Posterior cingulate gyrus (tissue), 11 donors: Measurements from ENCODE around the gene FAM72A.
"Not testable (repeated sequence)": the region's sequence is repeated elsewhere in the genome, so short reads cannot be mapped to it uniquely, and the experiment has no call there.

Experiments
- DNase-seq, 10 donors: peaks; one replicate each; pipeline versions ENCODE4 v3.0.0 to v3.0.0-alpha.2; 2020 to 2021; ENCODE audit warnings: mixed read lengths in 3 of 10
- intact Hi-C: fragments of 100-400 bp; cut with DNase I; formaldehyde crosslinking; loops from one replicate; pipeline ENCODE4 v1.15.1; 2023

FAM72A gene

DNA sequence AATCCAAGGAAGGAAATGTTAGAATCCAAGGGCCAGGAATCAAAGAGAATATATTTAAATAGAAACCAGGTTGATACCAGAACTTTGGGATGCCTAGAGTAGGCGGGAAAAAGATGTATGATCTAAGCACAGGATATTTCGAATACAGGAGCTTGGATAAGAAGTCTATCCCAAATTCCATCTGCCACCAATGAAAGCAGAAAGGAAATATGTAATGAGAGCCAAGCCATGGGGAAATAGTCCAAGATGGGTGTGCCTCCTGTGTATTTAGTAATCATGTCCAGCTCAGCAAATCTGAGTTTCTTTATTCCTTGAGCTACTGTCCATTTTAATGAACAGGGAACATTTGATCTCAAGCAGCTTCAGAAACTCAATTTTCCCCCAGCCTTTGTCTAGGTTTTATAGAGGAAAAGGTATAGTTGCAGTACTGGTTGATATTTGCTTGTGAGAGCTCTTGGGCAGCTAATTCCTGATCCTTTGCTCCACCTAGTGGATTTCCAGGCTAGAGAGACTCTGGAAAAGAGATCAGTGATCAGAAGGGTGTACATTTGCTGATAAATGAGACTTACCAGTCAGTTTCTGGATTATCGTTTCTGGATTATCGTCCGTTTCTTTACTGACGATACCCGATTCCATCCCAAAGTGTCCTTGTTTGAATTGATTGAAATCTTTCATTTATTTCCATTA is 28.3 kb downstream of the FAM72A start:
- DNase-seq, intact Hi-C loops: not testable (repeated sequence)

DNA sequence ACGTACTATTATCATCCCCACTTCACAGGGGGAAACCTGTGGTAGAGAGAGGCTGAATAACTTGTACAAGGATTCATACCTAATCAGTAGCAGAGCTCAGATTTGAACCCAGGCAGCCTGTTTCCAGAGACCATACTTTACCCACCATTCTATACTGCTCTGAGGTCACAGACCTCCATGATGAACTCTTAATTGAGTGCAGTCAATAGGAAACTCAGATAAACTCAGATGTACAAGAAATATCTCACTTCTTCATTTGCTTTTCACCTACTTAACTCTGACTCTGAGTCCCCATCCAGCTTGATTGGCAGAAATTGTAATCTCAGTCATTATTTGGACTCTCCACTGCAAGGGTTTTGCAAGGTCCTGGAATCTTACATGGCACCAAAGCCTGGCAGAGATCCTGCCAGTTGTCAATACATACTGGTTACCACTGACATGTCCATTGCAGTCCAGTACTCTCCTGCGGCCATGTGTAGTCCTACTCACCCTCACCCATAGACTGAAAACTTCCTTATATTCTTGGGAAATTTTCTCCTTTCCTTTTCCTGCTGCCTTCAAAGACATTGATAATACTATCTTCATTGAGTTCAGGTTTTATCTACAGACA is 29.4 kb downstream of the FAM72A start:
- DNase-seq, intact Hi-C loops: not testable (repeated sequence)

DNA sequence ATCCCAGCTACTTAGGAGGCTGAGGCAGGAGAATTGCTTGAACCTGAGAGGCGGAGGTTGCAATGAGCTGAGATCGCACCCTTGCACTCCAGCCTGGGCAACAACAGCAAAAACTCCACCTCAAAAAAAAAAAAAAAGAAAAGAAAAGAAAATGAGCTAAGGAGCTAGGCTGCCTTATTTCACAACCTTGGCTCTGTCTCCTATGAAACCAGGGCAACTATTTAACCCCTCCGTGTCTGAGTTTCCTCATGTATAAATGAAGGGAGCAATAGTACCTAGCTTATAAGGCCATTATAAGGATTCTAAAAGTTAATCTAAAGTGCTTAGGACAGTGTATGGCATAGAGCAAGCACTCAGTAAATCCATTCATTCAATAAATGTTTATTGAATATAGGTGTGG is 32.8 kb downstream of the FAM72A start:
- intact Hi-C loops, DNase-seq: not testable (repeated sequence)

DNA sequence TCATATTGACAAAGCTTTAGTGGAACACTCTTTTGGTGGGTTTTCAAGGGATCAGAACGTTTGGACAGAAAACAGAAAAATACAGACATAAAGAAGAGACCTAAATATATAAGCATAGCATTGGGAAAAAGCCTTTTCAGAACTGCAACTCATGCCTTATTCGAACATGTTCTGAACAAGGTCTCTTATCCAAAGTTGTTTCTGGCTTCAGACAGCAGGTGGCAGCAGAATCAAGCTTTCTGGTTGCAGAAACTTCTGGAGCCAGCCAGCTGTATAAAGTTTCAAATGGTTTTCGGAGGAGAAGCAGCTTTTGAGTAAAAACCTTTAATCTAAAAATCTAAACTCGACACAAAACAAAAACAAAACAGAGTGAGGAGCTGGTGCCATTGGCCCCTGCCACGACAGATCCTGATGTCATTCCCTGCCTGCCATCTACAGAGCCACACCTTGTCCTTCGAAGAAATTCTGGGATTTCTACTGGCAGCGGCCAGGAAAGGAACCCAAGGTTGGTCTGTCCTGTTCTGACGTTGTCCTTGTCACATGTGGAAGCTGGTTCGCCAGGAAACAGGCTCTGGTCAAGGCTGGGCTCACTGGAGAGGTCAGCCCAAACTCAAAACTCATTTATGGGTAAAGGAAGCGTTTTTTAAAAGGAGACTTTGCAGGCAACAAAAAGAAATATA is 35.1 kb downstream of the FAM72A start:
- intact Hi-C loops, DNase-seq: not testable (repeated sequence)

DNA sequence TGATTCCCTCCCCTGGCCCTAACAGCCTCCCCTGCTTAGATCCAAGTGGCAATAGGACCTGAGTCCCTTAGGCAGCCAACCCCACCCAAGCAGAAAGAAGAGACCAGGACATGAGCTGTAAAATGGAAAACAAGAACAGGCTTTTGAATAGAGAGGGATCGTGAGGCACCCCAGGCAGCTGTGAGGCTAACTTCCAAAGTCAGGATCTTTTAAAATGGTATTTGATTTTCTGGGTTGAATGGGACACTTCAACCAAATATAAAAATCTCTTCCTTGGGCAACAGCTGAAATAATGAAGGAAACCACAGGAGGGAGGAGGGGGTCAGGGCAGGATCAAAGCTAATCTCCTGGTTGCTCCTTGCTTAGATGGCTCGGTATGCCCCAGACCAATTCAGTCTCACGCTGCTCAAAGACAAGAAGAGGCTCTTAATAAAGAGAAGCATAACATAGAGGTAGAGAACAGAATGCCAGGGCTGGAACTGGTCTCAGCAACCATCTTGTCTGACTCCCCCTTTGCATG is 56.8 kb downstream of the FAM72A start:
- DNase-seq: no peak
- intact Hi-C loops: no loop called here

DNA sequence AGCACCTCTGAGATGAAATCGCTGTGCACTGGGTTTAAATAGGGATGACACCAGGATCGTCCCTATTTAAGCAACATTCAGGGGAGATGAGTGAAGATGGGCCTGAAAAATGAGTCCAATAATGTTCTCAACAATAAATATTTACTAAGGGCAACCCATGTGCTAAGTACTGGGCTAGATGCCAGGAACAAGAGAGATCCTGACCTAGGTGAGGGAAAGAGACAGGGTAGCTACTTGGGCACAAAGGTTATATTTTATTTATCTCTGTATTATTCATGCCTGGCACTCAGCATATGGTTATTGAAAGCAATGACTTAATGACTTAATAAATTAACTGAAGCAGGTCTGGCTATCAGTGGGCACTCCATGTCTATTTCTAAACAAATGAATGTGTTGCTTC is 58.0 kb downstream of the FAM72A start:
- intact Hi-C loops: no loop called here

DNA sequence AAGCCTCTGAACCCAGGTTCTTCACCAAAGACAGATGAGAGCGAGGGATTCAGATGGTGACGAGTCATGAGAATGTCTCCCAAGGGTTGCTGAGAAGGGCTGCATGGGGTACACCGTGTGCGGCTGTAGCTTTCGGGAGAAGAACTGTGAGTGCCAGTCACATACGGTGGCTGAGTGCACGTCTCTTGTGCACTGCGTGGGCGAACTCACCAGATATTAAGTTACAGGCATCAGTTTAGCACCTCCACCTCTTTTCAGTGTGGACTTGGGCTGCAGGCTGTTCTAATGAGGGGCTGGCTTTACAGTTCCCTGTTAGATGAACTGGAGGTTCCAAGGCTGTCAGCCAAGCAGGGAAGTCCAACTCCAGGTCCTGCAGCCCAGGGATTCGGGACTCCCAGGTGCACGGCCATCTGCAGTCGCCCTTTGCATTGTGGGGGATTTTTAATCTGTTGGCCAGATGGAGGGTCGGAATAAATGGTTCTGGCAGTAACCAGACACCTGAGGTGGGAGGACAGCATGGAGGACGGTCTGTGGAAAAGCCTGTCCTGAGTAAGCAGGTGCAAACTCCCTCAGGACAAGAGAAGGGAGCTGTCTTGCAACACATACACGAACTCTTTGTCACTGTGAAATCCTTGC is 59.0 kb downstream of the FAM72A start:
- intact Hi-C loops: no loop called here
- no peak for DNase-seq

More for the DNA sequence above, 58.0 kb downstream of the FAM72A start:
- DNase-seq: no peak

DNA sequence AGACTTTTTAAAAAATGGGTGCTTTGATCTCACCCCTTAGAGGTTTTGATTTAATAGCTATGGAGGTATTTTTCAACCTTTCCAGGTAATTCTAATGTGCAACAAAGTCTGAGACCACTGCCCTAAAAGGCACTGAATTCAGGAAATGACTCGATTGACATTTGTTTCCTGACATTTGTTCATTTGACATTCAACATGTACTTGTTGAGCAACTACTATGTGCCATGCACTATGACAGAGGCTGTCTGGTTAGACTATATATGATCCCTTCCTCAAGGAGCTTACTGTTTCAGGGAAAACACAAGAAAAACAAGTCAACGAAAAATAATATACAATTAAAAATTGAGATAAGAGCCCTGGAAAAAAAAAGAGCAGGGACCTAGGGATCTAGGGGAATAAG is 59.9 kb downstream of the FAM72A start:
- no peak for DNase-seq
- intact Hi-C loops: no loop called here

DNA sequence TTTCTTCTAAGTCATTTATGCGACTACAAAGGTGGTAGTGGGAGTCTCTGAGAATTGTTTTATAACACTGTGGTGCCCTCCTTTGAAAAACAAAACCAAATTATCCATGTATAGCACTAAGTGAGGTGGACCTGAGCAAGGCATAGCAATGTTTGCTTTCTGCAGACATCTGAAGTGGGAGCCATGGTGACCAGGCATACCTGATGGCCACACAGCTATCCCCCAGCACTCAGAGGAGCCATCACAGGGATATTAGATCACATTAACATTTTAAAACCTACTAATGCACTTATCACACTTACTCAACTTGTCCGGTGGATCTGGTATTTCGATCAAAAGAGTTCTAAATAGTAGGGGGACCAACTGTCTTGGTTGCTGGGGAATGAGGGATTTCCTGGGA is 60.6 kb downstream of the FAM72A start:
- intact Hi-C loops: no loop called here

DNA sequence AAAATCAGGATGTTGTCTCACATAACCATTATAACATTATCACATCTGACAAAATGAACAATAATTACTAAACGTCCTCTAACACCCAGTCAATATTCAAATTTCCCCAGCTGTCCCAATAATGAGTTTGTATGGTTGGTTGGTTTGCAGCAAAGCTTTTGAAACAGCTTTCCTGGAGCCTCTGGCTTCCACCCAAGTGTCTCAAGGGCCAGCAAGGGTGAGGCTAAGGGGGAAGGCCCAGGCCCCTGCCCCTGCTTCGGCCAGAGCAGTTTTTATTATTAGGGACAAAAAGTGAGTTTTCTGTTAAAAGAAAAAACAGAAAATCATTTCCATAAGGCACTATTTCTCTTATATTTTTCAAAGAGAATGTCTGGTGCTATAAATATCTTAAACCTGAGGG is 66.4 kb downstream of the FAM72A start:
- DNase-seq: no peak
- intact Hi-C loops: no loop called here

More for the DNA sequence above, 60.6 kb downstream of the FAM72A start:
- no peak for DNase-seq
